ENCODE data around the gene EXOC1.
A peak's percentile ranks its signal among the peaks of the same experiment; 100 is the strongest.
"Not testable (repeated sequence)": the region's sequence is repeated elsewhere in the genome, so short reads cannot be mapped to it uniquely, and the experiment has no call there.

EXOC1 gene

DNA sequence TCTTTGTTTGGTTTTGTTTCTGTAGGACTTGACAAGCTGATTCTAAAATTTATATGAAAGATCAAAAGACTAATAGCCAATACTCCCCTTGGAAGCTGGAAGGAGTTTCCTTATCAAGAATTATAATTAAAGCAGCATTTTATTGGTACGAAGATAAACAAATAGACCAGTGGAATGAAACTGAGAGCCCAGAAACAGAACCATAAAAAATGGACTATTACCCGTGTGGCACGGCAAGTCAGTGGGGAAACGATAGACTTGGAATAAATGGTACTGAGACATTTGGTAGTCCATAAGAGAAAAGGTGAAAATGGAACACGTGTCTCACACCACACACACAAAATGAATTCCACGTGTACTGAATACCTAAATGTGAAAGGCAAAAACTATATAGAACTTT, 52.9 kb downstream of the EXOC1 start:
- no peak for DNase-seq (ENCODE audit: low spot score)

- DNase-seq (ENCODE audit: low spot score): peak; percentile 51
Observed at GRCh38 chr4:55906989-55907388, 53.5 kb downstream of the EXOC1 start.

GRCh38 chr4:55907469-55907868, 54.0 kb downstream of the EXOC1 start:
- no peak for DNase-seq (ENCODE audit: low spot score)

- peak; percentile 61 for DNase-seq (ENCODE audit: low spot score)
Observed at GRCh38 chr4:55910140-55910539, 56.7 kb downstream of the EXOC1 start.

- DNase-seq (ENCODE audit: low spot score): no peak
Observed at GRCh38 chr4:55912249-55912648, 58.8 kb downstream of the EXOC1 start.

DNA sequence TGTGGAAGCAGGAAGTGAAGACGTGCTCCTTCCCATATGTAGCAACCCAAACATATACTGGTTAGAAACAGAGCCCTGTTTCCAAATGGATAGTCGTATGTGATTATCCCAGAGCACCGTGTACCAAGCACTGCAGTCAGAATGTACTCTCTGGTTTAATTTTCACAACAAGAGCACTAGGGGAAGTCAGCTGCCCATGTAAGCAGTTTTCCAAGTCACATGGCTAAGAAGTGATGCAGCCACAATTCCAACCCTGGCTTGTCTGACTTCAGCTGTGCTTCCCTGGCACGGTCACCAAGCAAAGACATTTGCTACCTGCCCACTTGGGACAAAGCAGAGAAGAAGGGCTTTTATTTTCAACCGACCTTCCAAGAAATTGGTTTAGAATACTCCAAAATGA, 67.1 kb downstream of the EXOC1 start:
- DNase-seq (ENCODE audit: low spot score): peak; percentile 6

GRCh38 chr4:55921093-55921492, 67.6 kb downstream of the EXOC1 start:
- no peak for DNase-seq (ENCODE audit: low spot score)

DNA sequence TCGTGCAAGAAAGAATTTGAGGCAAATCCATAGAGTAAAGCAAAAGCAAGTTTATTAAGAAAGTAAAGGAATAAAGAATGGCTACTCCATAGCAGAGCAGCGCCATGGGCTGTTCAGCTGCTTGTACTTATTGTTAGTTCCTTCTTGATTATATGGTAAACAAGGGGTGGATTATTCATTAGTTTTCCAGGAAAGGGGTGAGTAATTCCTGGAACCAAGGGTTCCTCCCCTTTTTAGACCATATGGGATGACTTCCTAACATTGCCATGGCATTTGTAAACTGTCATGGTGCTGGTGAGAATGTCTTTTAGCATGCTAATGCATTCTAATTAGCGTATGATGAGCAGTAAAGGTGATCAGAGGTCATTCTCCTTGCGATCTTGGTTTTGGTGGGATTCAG, 71.8 kb downstream of the EXOC1 start:
- no peak for DNase-seq (ENCODE audit: low spot score)

DNA sequence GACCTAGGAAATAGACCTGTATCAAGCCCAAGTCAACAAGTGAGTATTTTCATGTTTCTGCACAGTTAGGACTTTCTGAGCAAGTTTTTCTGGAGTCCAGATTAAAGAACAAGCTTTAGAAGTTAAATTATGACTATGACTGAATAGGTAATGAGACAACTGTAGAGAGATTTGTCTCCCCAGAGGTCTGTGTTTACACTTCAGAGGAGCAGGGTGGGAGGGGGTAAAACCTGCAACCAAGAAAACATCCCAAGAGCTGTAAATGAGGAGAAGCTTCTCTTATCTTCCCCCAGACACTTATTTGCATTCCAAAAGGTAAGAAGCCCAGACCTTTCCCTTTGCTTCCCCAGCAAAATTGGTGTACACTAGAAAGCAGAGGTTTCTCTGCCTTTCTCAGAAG, 73.2 kb downstream of the EXOC1 start:
- no peak for DNase-seq (ENCODE audit: low spot score)

DNA sequence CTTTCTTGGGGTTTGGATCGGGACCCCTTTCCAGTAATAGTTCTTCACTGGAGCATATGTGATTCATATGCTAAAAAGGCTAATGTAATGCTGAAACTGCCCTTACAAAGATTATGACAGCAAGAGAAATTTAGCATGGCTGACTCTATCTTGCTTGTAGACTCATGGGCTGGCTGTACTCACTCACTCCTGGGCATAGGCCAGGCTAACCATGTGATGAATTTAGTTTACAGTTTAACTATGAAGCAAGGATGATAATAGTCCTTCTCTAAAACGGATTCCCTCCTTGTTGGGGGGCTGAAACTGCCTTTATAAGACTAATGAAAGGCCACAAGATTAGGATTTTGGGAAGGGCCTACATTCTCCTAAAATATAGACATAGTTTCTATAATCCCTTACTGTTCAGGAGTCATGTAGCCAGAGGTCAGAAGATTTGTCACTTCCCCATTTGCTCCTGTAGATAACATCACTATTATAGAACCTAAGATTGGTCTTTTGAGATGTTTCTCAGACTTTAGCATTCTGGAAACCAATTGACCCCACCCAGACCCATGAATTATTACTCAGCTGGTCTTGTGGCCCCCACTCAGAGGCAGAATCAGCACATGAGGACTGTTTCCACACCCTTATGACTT, 74.5 kb downstream of the EXOC1 start:
- DNase-seq (ENCODE audit: low spot score): peak; percentile 16

GRCh38 chr4:55928846-55929245, 75.4 kb downstream of the EXOC1 start:
- no peak for DNase-seq (ENCODE audit: low spot score)

DNA sequence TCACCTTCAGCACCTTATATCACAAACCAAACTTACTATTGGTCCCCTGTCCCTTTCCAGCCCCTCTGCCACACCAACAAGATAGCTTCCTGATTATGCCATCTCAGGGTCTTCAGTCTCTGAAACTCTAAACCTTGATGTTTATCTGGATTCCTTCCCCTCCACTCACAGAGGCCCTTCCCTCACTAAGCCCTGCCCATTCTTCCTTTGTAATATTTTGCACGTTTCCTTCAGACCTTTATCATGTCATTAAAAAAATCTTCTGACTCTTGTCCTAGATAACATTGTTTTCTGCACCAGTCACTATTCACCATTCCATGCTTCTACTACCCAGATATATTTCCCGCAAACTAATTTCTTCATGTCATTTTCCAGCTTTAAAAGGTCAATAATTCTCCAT, 77.6 kb downstream of the EXOC1 start:
- no peak for DNase-seq (ENCODE audit: low spot score)

DNA sequence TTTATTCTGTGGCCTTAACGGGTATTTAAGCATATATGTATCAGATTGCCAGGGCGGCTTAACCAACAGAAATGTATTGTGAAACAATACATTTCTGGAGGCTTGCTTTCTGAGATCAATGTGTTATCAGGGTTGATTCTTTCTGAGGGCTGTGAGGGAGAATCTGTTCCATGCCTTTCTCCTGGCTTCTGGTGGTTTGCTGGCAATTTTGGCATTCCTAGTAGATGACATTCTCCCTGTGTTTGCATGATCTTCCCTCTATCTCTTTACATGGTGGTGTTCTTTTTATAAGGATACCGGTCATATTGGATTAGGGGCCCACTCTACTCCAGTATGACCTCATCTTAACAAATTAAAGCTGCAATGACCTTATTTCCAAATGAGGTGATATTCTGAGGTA, 78.4 kb downstream of the EXOC1 start:
- DNase-seq (ENCODE audit: low spot score): no peak

GRCh38 chr4:55932511-55932910, 79.1 kb downstream of the EXOC1 start:
- DNase-seq (ENCODE audit: low spot score): no peak

DNA sequence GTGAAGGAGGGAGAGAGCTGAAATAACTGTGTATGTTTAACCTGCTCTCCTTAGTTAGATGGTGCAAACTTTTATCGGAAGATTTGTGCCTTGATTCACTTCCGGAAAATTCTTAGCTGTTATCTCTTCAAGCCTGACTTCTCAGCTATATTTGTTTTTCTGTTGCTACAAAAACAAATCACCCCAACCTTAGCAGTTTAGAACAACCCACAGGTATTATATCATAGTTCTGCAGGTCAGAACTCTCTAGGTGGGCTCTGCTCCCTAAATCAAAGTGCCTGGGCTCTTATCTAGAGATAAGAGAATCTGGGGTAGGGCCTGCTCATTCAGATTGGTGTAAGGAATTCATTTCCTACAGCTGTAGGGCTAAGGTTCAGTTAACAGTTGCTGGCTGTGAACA, 80.2 kb downstream of the EXOC1 start:
- DNase-seq (ENCODE audit: low spot score): no peak

- not testable (repeated sequence) for DNase-seq (ENCODE audit: low spot score)
Observed at GRCh38 chr4:55935907-55936306, 82.5 kb downstream of the EXOC1 start.

DNA sequence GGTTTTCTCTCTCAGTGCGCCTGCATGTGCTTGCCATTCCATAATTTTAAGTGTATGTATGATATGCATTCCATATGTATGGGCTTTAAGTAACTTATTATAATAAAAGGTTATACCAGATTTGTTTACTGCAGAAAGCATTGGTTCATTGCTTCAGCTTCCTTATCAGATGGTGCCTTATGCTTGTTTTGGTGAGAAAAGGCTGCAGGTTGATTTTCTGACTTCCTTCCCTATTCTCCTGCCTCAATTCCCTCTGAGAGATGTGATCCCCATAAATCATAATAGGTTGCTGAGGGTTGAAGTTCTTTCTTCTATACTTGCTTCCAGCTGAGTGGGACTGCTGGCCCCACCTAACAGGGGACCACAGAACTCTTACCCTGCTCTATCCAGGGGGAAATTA, 85.0 kb downstream of the EXOC1 start:
- DNase-seq (ENCODE audit: low spot score): no peak

DNA sequence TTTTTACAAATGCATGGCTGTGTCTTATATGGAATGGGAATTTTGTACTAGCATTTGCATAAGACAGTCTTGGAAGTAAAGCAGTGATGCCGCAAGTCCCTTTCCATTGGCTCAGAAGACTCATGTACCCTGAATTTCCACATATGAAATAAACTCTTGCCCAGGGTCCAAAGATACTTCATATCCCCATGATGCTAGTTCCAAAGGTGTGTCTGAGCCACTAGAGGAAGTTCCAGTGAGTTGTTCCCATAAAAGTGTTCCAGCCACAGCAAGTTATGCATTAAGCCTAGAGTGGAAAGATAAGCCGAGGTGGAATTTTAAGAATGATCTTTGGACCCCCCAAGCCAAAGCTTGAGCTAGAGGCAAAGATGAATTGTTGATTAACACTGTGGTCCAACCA, 86.0 kb downstream of the EXOC1 start:
- no peak for DNase-seq (ENCODE audit: low spot score)

DNA sequence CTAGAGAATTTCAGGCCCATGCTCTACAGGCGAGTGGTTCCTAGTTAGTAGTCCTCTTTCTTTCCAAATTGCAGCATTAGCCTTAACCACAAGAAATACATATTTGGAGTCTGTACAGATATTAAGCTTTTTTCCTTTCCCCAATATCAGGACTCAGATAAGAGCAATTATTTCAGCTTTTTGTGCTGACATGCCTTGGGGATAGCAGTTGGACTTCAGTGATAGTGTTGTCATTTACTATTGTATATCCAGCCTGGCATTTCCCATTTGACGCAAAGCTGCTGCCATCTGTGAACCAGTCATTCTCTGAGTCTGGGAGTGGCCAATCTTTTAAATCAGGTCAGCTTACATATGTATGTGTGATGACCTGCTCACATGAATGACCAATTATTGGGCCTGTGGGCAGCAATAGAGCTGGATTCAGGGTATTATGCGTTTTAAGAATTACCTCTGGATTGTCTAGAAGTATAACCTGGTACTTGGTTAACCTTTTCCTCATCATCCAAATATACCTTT, 88.5 kb downstream of the EXOC1 start:
- DNase-seq (ENCODE audit: low spot score): no peak

DNA sequence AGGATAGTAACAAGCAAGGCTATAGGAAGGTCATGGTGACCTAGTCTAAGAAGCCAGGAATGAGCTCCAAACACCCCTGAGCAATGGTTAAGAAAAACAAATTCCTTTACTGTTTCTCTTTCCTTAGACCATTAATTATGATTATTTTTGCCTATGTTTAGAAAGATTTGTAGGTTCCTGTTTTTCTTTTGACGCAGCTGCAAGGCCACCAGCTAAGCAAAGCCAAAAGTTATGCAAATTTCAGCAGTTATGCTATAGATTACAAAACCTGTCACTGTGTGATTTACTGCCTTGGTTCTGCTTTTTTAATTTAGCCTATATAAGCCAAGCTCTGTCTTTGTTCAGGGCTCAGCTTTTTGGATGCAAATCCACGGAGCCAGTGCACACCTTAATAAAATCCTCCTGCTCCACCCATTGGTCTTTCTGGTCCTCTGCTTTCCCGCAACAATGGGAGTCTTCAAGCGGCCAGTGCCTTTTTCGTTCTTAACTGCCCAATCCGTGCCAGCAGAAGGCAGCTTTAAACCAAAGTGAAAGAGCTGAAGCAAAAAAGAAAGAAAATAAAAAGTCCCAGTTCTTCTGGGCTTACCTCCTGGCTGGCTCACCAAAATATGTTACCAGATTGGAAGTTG, 93.9 kb downstream of the EXOC1 start:
- DNase-seq (ENCODE audit: low spot score): no peak

DNA sequence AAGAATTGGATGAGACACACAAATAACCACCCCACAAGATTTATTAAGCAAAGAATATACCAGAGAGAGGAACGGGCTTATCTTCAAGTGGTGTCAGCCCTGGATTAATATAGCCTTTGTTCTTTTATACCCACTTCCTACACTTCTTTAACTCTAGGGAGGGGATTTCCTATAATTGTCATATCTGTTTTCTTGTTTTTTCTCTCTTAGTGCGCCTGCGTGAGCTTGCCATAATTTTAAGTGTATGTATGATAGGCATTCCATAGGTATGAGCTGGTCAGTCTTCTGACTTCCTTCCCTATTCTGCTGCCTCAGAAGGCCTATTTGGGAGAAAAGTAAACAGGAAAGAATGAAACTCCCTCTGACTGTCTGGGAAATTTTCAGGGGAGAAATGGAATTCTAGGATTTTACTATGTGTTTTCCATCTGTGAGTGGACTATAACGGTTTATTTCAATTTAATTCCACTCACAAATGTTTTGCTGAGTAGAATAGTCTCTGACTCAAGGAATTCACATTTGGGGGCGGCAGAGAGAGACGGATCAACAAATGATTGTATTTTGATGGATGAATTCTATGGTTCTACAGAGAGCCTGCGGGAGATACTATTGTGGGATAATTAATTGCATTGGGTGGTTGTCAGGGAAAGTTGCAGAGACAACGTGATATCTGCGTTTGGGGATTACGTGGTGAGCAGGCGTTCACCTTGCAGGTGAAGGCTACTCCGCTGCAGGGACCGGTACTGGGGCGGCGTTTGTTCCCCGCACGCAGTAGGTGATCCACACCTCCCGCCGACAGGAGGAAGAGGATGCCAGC, 94.7 kb downstream of the EXOC1 start:
- peak; percentile 90 for DNase-seq (ENCODE audit: low spot score)

GRCh38 chr4:55948726-55949481, 95.5 kb downstream of the EXOC1 start, which contains the start of gene CEP135:
Gene CEP135, plus strand, starts transcription at chr4:55948945. Its CDS starts 3,186 bp downstream, at chr4:55952131.
- DNase-seq (ENCODE audit: low spot score): peak; percentile 94

Data from kidney tubule cell (primary cell).